ENCODE measurements around the gene SELENOO. TPM values are rescaled to one million over a fixed set of nuclear protein-coding genes. Genes with fewer than 3 reads are reported as not detected.

SELENOO gene
- total and polyA plus RNA-seq, 2 donors from 2014 or later, result 19.7 to 42.8 TPM

- no peak overlapping the region for H3K4me3 ChIP-seq (ENCODE audit: low read length in 3 of 3)
- no peaks in the 10 kb centered on the region for H3K27me3 ChIP-seq (ENCODE audit: control insufficient read depth, insufficient read depth, low read length)
- no peak overlapping the region for H3K27ac ChIP-seq (ENCODE audit: low read depth in 2 of 2, low read length in 2 of 2)
- intact Hi-C loops (cut with DNase I), result no loop called here
- no peaks in the 10 kb centered on the region for H3K9me3 ChIP-seq (ENCODE audit: control insufficient read depth in 2 of 3, insufficient read depth in 1 of 3, low read length in 3 of 3)
- FAIRE-seq (no peak), DNase-seq (no peak)
- TF ChIP-seq, protein P1, sequence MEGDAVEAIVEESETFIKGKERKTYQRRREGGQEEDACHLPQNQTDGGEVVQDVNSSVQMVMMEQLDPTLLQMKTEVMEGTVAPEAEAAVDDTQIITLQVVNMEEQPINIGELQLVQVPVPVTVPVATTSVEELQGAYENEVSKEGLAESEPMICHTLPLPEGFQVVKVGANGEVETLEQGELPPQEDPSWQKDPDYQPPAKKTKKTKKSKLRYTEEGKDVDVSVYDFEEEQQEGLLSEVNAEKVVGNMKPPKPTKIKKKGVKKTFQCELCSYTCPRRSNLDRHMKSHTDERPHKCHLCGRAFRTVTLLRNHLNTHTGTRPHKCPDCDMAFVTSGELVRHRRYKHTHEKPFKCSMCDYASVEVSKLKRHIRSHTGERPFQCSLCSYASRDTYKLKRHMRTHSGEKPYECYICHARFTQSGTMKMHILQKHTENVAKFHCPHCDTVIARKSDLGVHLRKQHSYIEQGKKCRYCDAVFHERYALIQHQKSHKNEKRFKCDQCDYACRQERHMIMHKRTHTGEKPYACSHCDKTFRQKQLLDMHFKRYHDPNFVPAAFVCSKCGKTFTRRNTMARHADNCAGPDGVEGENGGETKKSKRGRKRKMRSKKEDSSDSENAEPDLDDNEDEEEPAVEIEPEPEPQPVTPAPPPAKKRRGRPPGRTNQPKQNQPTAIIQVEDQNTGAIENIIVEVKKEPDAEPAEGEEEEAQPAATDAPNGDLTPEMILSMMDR (IDR thresholded peaks at IDR 0.05; ENCODE audit: borderline replicate concordance, extremely low read depth, insufficient read depth), result no peak
- H3K9ac ChIP-seq (ENCODE audit: low read length in 3 of 3), result no peak overlapping the region
- H3K4me1 ChIP-seq (ENCODE audit: control insufficient read depth in 2 of 3, insufficient read depth in 2 of 3, low read depth in 1 of 3, low read length in 3 of 3), result peaks cover 0 to 4% (median 0%) of the 10 kb centered on the region in 3 donors
- no peaks in the 10 kb centered on the region for H3K36me3 ChIP-seq (ENCODE audit: control insufficient read depth in 2 of 3, insufficient read depth in 3 of 3, low read length in 3 of 3)
These were observed 47.6 kb upstream of the SELENOO start for GRCh38 chr22:50153056-50153755.

- no peak for DNase-seq
- intact Hi-C loops (cut with DNase I), result no loop called here
- Histone ChIP-seq H3K27me3 (ENCODE audit: control insufficient read depth, insufficient read depth, low read length) (no peaks in the 10 kb centered on the region), H3K27ac (ENCODE audit: low read depth in 2 of 2, low read length in 2 of 2) (no peak overlapping the region), H3K36me3 (ENCODE audit: control insufficient read depth in 2 of 3, insufficient read depth in 3 of 3, low read length in 3 of 3) (no peaks in the 10 kb centered on the region), H3K9ac (ENCODE audit: low read length in 3 of 3) (no peak overlapping the region), H3K4me3 (ENCODE audit: low read length in 3 of 3) (no peak overlapping the region), H3K9me3 (ENCODE audit: control insufficient read depth in 2 of 3, insufficient read depth in 1 of 3, low read length in 3 of 3) (no peaks in the 10 kb centered on the region), H3K4me1 (ENCODE audit: control insufficient read depth in 2 of 3, insufficient read depth in 2 of 3, low read depth in 1 of 3, low read length in 3 of 3) (peaks cover 0 to 4% (median 0%) of the 10 kb centered on the region in 3 donors)
- TF ChIP-seq, protein P1 (IDR thresholded peaks at IDR 0.05; ENCODE audit: borderline replicate concordance, extremely low read depth, insufficient read depth), result no peak
- FAIRE-seq, result no peak
These were observed 47.1 kb upstream of the SELENOO start for GRCh38 chr22:50153756-50154140.

- Histone ChIP-seq H3K9me3 (ENCODE audit: control insufficient read depth in 2 of 3, insufficient read depth in 1 of 3, low read length in 3 of 3) (no peaks in the 10 kb centered on the region), H3K27ac (ENCODE audit: low read depth in 2 of 2, low read length in 2 of 2) (no peak overlapping the region), H3K4me3 (ENCODE audit: low read length in 3 of 3) (no peak overlapping the region), H3K36me3 (ENCODE audit: control insufficient read depth in 2 of 3, insufficient read depth in 3 of 3, low read length in 3 of 3) (no peaks in the 10 kb centered on the region), H3K9ac (ENCODE audit: low read length in 3 of 3) (peak overlapping the region in 1 of 3 donors; percentile 67), H3K27me3 (ENCODE audit: control insufficient read depth, insufficient read depth, low read length) (no peaks in the 10 kb centered on the region), H3K4me1 (ENCODE audit: control insufficient read depth in 2 of 3, insufficient read depth in 2 of 3, low read depth in 1 of 3, low read length in 3 of 3) (peaks cover 0 to 4% (median 0%) of the 10 kb centered on the region in 3 donors)
- TF ChIP-seq, protein P1 (IDR thresholded peaks at IDR 0.05; ENCODE audit: borderline replicate concordance, extremely low read depth, insufficient read depth), result no peak
- peak in 3 of 5 donors; percentile 33 to 90 (median 40) for DNase-seq
- intact Hi-C loops (cut with DNase I), result no loop called here
- FAIRE-seq, result no peak
These were observed 43.0 kb upstream of the SELENOO start for GRCh38 chr22:50157709-50158375.
